ENCODE results near the gene F13A1.

- TF ChIP-seq POLR2AphosphoS5 (IDR thresholded peaks at IDR 0.05; ENCODE audit: borderline replicate concordance, low read depth, low read length) (no peak), EZH2 (IDR thresholded peaks at IDR 0.05) (no peak), FOXP2 (optimal IDR thresholded peaks at IDR 0.05; ENCODE audit: control extremely low read depth, extremely low read length, insufficient read depth) (no peak)
These were observed 129.0 kb downstream of the F13A1 start for GRCh38 chr6:6191476-6191875.
